HG03025 (cell line): ENCODE results near the gene KRT73.

Experiments
- ATAC-seq: cut with Tn5 transposase; IDR thresholded peaks from one replicate; pipeline ENCODE4 v1.9.1; 2021; ENCODE audit warnings: mild to moderate bottlenecking, moderate library complexity; ENCODE audit not compliant: unreplicated experiment, low FRiP score

The KRT73 gene

GRCh38 chr12:52627395-52628110 lies 9.2 kb upstream of the KRT73 start:
- ATAC-seq = no peak

DNA sequence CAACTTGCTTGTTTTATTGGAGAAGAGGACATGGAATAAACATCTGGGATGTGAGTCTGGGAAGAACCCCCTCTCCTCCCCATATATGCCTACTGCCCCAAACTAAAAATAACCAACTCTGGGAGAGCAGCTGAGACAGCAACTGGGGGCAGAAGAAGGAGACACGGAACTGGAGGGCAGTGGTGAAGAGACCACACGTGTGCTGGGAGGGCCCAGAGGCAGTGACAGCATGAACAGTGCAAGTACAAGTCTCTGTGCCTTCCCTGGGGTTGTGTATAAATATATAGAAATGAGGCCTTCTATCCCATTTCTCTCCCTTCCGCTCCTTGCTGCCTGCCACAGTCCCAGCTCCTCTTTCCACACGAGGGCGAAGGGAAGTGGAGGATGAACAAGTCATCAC lies 4.0 kb upstream of the KRT73 start:
- no peak for ATAC-seq

DNA sequence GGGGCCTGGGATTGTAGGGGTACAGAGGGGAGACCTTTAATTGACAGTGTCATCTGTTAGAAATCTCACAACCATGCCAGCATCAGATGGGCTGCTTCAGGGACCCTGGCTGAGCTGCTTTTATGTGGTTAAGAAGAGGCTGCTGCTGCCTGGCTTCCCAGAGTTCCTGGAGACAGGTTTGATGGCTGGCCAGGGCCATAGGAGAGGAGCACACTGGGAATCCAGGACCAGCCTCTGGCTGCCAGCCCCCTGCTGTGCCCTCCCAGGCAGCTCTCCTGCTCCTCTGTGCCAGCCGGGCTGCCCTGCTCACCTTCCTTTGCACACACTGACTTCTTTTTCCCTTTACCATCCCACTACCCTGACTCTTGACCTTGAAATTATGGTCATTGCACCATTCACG lies 507 bp upstream of the KRT73 start:
- no peak for ATAC-seq

- no peak for ATAC-seq
These were observed 965 bp downstream of the KRT73 start for GRCh38 chr12:52617403-52617785.

- no peak for ATAC-seq
These were observed 1.5 kb downstream of the KRT73 start for GRCh38 chr12:52616680-52617402.

GRCh38 chr12:52615912-52616311 lies 2.4 kb downstream of the KRT73 start:
- no peak for ATAC-seq

DNA sequence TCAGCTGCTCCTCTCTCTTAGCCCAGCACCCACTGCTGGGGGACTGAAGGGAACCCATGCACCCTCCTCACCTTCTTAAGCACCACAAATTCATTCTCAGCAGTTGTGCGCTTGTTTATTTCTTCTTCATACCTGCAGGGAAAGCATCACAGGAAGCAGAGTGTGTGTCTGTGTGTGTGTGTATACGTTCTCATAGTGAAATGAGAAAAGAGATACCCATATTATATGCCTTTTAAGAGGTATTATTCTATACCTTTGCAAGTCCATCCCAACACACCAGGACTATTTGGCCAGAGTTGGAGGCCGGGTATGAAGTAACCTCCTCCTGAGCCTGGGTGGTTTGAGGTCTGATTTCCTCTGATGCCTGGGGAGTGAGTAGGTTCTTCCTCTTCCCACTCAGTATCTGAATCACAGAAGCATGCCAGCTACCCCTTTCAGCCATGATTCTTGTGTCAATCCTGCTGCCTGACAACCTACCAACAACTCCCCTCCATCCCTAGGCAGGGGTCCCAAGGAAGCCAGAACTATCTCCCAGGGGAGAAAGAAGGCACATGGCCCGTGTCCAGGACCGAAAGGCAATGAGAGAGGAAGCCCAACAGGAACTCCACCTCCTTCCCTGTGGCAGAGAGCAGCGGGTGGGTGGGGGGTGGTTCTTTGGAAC lies 3.0 kb downstream of the KRT73 start:
- no peak for ATAC-seq

DNA sequence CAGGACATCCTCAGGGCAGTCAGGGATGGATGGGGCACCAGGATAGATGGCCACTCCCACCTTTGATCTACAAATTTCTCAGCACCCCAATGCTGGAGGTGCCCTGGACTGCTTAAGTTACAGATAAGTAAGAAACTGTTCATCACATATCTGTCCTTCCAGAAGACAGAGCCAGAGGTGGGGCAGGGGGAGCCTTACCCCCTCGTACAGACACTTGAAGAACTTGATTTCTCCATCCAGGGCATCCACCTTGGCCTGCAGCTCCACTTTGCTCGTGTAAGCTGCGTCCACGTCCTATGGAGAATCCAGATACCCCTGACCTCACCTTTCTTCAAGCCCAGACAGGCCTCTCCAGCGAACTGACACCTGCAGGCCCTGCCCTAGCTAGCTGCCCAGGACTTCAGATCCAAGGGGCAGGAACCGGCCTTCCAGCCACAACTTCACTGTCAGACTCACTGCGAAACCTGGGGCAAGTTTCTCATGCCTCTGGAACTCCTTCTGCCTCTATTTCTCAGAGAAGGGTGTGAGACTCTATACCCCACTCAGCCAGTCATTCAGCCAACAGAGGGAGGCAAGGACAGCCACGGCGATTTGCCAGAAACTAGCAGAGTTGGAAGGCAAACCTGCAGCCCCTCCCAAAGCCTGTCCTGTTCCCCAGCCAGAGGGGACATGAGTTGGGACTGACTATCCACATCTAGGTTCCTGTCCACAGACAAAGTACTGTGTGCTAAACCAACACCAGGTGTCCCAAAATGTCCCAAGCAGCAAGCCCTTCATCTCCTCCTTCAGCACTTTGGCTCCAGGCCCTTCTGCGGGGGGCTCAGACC lies 3.8 kb downstream of the KRT73 start:
- no peak for ATAC-seq

DNA sequence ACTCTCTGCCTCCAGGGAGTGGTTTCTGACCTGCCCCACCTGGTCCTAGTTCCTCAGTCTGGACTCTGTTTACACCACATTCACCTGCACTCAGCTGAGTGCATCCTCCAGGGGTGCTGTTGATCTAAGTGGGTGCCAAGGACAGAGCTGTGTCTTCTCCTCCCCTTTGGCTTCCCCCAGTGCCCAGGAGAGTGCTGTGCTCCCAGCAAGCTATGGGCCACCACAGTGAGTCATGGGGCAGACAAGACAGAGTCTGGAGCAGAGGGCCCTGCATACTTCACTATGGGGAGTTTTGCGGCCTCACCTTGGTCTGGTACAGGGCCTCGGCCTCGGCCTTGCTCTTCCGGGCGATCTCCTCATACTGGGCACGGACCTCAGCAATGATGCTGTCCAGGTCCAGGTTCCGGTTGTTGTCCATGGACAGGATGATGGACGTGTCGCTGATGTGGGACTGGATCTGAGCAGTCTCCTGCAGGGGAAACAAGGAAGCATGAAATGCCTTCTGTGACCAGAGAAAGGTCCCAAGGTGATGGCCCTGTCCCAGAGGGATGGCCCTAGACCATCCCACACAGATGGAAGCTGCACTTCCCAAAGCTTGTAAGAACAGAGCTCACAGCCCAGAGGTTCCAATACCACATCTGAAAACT lies 4.9 kb downstream of the KRT73 start:
- ATAC-seq = no peak

- no peak for ATAC-seq
These were observed 5.7 kb downstream of the KRT73 start for GRCh38 chr12:52612431-52613383.

GRCh38 chr12:52611080-52611468 lies 7.3 kb downstream of the KRT73 start:
- no peak for ATAC-seq

DNA sequence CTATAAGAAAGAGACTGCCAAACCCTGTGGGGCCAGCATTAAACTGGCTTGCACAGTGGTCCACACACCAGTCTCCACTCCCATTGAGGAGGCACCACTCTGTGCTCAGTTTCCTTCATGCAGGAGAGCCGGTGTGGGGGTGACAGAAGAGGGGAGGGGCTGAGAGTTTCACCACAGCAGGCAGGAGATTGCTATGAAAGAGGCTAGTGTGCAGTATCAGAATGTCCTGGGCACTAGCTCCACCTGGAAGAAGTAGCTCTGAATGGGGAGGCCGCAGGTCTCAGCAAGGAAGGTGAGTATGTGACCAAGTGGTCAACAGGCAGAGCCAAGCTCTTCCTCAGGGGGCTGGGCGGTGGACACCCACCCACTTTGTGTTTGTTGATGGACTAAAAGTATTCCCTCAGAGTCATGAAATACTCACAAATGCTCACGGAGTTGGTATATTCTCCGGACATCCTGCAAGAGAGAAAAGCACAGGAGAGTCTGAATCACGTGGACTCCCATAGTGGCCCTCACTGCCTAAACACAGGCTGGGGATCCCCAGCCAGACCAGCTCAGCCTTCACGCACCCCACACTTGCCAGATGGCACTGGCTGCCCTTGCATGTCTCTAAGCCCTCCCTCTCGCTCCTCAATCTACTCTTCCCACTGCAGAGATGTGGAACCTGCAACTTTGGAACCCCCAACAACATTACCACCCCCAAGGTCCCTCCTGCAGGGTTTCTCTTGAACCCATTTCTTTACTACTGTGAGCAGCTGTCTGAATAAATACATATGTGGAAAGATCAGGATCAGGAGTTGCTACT lies 9.3 kb downstream of the KRT73 start:
- no peak for ATAC-seq

DNA sequence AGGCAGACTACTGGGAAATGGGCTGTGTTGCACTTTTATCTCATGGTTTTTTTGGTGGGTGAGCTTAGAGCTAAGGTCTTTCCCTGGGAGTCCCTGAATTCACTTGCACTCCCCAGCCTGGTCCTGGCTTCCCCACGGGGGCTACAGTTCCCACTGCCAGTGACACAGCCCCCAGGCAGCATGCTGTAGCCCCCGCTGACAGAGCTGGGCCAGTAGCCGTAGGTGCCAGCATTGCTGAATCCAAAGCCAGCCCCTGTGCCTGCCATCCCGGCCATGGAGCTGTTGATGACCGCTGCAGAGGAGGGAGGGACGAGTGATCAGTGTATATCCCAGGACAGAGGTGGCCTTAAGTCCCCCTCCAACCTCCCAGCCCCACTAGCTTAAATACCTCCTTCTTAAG lies 10.2 kb downstream of the KRT73 start:
- ATAC-seq = no peak

DNA sequence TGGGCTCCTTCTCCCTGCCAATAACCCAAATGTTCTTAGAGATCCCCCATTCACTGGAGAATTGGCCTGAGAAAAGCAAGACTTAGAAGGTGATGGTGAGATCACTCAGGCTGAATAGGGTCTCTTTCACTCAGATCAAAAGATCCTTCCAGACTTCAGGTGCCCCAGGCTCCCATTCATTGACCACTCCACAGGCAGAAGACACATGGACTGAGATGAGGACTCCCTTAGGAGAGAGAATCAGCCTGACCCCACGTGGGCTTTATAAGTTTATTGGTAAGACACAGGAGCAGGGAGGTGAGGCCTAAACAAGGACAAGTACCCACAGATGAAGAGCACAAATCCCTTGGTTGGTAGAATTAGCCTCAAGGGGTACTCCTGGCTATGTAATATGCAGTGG lies 11.0 kb downstream of the KRT73 start:
- ATAC-seq = no peak

- ATAC-seq = no peak
These were observed 11.7 kb downstream of the KRT73 start for GRCh38 chr12:52606581-52607218.

DNA sequence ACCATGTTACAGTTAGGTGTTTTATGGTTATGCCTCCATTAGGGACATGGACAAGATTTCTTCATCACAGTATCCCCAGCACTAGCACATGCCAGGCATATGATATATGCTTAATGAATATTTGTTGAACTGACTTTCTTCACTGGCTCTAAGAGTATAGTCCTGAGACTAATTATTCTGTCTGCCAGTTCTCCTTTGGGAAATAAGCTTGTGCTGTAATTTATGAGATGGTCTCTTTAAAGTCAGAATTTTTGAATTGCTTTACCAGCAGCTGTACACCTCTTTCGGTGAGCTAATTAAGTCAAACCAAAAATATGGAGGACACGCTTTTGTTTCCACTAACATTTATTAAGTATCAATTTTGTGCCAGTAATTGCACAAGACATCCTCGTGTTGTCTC lies 12.3 kb downstream of the KRT73 start:
- ATAC-seq = no peak

- no peak for ATAC-seq
These were observed 12.8 kb downstream of the KRT73 start for GRCh38 chr12:52605542-52605941.

- ATAC-seq = no peak
These were observed 13.5 kb downstream of the KRT73 start for GRCh38 chr12:52604859-52605258.
